Lower leg skin (tissue), 4 donors: ENCODE measurements around the gene ANKRD13B. TPM values are rescaled to one million over a fixed set of nuclear protein-coding genes. Genes with fewer than 3 reads are reported as not detected.
A peak's percentile ranks its signal among the peaks of the same experiment; 100 is the strongest.

Experiments used
- DNase-seq, 2 donors: peaks; one replicate each; pipeline ENCODE4 v3.0.0-alpha.2; 2019; ENCODE audit warnings: low spot score in 2 of 2
- H3K4me3 ChIP-seq: fragments of 200-600 bp; sonication (generic); 2 replicates; pipeline ENCODE4 v1.5.1; 2017; ENCODE audit warnings: mild to moderate bottlenecking, low read depth; ENCODE audit not compliant: poor library complexity, severe bottlenecking
- CTCF ChIP-seq, 3 donors: fragments of 450-650 bp; IDR thresholded peaks; one replicate each; pipeline ENCODE4 v1.5.1; 2016; ENCODE audit warnings: antibody characterized with exemption in 3 of 3, mild to moderate bottlenecking in 3 of 3, moderate library complexity in 2 of 3
- POLR2A ChIP-seq, 2 donors: fragments of 450-650 bp; IDR thresholded peaks; one replicate each; pipeline ENCODE4 v1.6.1; 2016 to 2017; ENCODE audit warnings: antibody characterized with exemption in 2 of 2, mild to moderate bottlenecking in 1 of 2, moderate library complexity in 1 of 2
- WGBS, 2 donors: methylation state at CpG; one replicate each; pipeline ENCODE4 v1.1.5; 2018; 5-methylcytosine and 5-hydroxymethylcytosine counted together
- intact Hi-C: fragments of 100-400 bp; cut with DNase I; formaldehyde crosslinking; loops from one replicate; pipeline ENCODE4 v1.15.0; 2023; ENCODE audit warnings: low total_unique reads
- total RNA-seq, 4 donors: library from RNA; depleted of rRNA; stranded (reverse); fragments of >200 nt; gene quantifications; one replicate each; pipeline ENCODE4 v1.1.0, GENCODE V29; 2016

The ANKRD13B gene
- 10 to 100 TPM in 2 of 4 donors, 1 to 10 TPM in 2; 8.1 to 18.8 (median 11.7) TPM for total RNA-seq

DNA sequence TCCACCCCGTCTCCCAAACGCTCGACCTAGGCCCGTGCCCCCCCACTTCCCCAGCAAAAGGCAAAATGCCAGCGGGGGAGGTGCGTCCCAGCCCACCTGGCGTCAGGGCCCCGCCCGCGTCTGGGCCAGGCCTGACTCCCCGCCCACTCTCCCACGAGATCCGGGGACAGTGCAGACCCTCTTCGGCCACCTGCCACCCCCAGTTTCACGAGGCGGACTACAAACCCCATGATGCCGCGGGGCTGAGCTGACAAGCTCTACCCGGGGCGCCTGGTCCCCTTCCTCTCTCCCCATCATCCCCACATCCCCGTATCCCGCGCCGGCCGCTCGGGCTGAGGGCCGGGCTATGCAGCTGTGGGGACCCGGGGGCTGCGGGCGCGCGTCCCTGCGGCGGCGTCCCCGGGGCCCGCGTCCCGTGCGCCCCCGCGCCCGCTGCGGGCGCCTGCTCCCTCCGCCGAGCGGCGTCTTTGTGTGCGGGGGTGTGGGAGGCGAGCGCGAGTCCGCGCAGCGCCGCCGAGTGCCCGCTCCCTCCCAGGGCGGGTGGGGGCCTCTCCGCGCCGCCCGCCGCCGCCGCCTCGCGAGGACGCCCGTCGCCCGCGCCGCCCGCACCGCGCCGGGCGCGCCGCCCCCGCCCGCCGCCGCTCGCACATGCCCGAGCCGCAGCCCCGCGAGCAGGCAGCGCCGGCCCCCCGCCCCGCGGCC is at the start of gene ANKRD13B:
Gene ANKRD13B, plus strand, starts transcription at position 283 of the 702 bp plus-strand sequence. CDS start 490 bp downstream, outside the sequence.
- H3K4me3 ChIP-seq: peak within 1 kb of the TSS; percentile 51
- DNase-seq: peak; percentile 27 to 92
- WGBS, 2 donors: 0% methylated on average over 32 to 37 of the region's 96 CpGs
- intact Hi-C loops: no loop called here
- TF ChIP-seq POLR2A (IDR thresholded peaks at IDR 0.05) (no peak), CTCF (IDR thresholded peaks at IDR 0.05) (no peak)

DNA sequence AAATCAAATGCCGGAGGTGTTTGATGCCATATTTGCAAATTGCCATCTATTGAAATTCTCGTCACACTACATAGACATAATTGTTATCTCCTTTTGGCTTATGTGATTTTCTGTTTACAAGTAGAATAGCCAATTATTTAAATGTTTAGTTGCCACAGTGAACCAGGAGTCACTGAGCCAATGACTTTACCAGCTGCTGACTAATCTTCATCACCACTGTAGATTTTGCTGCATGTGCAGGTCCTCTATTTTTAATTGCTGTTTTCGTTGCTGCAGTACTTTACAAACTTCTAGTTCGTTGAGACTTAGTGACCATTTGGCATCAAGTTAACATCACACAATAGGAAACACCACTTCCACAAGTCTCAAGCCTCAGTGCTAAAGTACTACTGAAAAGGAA is 48.9 kb upstream of the ANKRD13B start:
- intact Hi-C loops: no loop called here
- no peak for DNase-seq
- H3K4me3 ChIP-seq: no peak overlapping the region
- no peak for TF ChIP-seq POLR2A (IDR thresholded peaks at IDR 0.05)
- WGBS, 2 donors: 86 to 88% methylated on average over 4 of the region's 4 CpGs

GRCh38 chr17:29546085-29546484 is 46.8 kb upstream of the ANKRD13B start:
- 87 to 90% methylated on average over 1 of the region's 1 CpG for WGBS, 2 donors
- H3K4me3 ChIP-seq: no peak overlapping the region
- intact Hi-C loops: no loop called here
- TF ChIP-seq POLR2A (IDR thresholded peaks at IDR 0.05) (no peak), CTCF (IDR thresholded peaks at IDR 0.05) (no peak)
- DNase-seq: no peak

- DNase-seq: no peak
- WGBS, 2 donors: 86 to 98% methylated on average over 1 of the region's 1 CpG
- intact Hi-C loops: no loop called here
- TF ChIP-seq POLR2A (IDR thresholded peaks at IDR 0.05) (no peak), CTCF (IDR thresholded peaks at IDR 0.05) (no peak)
- H3K4me3 ChIP-seq: no peak overlapping the region
These were observed 46.1 kb upstream of the ANKRD13B start for GRCh38 chr17:29546830-29547229.

GRCh38 chr17:29549177-29549923 is 43.6 kb upstream of the ANKRD13B start:
- no peak for DNase-seq
- 27 to 28% methylated on average over 5 of the region's 5 CpGs for WGBS, 2 donors
- H3K4me3 ChIP-seq: no peak overlapping the region
- intact Hi-C loops: no loop called here
- TF ChIP-seq CTCF (IDR thresholded peaks at IDR 0.05): no peak
- TF ChIP-seq POLR2A (IDR thresholded peaks at IDR 0.05): no peak

- no peak for TF ChIP-seq CTCF (IDR thresholded peaks at IDR 0.05)
- no peak for TF ChIP-seq POLR2A (IDR thresholded peaks at IDR 0.05)
- no peak for DNase-seq
- intact Hi-C loops: no loop called here
- WGBS, 2 donors: 72 to 74% methylated on average over 3 of the region's 3 CpGs
- no peak overlapping the region for H3K4me3 ChIP-seq
These were observed 37.1 kb upstream of the ANKRD13B start for GRCh38 chr17:29555840-29556239.
